Endothelial cell (in vitro differentiated cells): ENCODE data around the gene MAML2. TPM values are rescaled to one million over a fixed set of nuclear protein-coding genes. Genes with fewer than 3 reads are reported as not detected.

ENCODE experiments used
- DNase-seq: peaks from one replicate; pipeline ENCODE4 v3.0.0; 2021; ENCODE audit warnings: low spot score
- H3K27ac Mint-ChIP-seq: one replicate; pipeline ENCODE4 v1.8.0; 2021; ENCODE audit warnings: mixed read lengths, inconsistent platforms; ENCODE audit not compliant: unreplicated experiment
- H3K27me3 Mint-ChIP-seq: one replicate; pipeline ENCODE4 v1.8.0; 2021; ENCODE audit warnings: mild to moderate bottlenecking, moderate library complexity, mixed read lengths, inconsistent platforms; ENCODE audit not compliant: unreplicated experiment
- H3K36me3 Mint-ChIP-seq: one replicate; pipeline ENCODE4 v1.8.0; 2021; ENCODE audit warnings: mild to moderate bottlenecking, low read depth, mixed read lengths, inconsistent platforms; ENCODE audit not compliant: unreplicated experiment
- H3K4me1 Mint-ChIP-seq: one replicate; pipeline ENCODE4 v1.8.0; 2021; ENCODE audit warnings: mild to moderate bottlenecking, mixed read lengths, inconsistent platforms; ENCODE audit not compliant: unreplicated experiment
- H3K4me3 Mint-ChIP-seq: one replicate; pipeline ENCODE4 v1.8.0; 2021; ENCODE audit warnings: mild to moderate bottlenecking, mixed read lengths, inconsistent platforms; ENCODE audit not compliant: unreplicated experiment
- H3K9me3 Mint-ChIP-seq: one replicate; pipeline ENCODE4 v1.8.0; 2021; ENCODE audit warnings: mixed read lengths, inconsistent platforms; ENCODE audit not compliant: unreplicated experiment
- total RNA-seq: library from RNA; stranded (reverse); fragmentation: NEBNext Ultra II Directional; extraction: Animal tissue kit (Norgen Biotek cat#: 25700); gene quantifications from one replicate; pipeline ENCODE4 v1.2.1, GENCODE V29; 2021; ENCODE audit not compliant: unreplicated experiment
- TF ChIP-seq, protein P1 (sequence below): fragments of 200-600 bp; sonication (generic); IDR thresholded peaks from one replicate; pipeline ENCODE4 v1.5.0; 2021; ENCODE audit warnings: antibody characterized with exemption; ENCODE audit not compliant: unreplicated experiment

Gene MAML2
- total RNA-seq, 1 donor from 2014 or later: 6.2 TPM

DNA sequence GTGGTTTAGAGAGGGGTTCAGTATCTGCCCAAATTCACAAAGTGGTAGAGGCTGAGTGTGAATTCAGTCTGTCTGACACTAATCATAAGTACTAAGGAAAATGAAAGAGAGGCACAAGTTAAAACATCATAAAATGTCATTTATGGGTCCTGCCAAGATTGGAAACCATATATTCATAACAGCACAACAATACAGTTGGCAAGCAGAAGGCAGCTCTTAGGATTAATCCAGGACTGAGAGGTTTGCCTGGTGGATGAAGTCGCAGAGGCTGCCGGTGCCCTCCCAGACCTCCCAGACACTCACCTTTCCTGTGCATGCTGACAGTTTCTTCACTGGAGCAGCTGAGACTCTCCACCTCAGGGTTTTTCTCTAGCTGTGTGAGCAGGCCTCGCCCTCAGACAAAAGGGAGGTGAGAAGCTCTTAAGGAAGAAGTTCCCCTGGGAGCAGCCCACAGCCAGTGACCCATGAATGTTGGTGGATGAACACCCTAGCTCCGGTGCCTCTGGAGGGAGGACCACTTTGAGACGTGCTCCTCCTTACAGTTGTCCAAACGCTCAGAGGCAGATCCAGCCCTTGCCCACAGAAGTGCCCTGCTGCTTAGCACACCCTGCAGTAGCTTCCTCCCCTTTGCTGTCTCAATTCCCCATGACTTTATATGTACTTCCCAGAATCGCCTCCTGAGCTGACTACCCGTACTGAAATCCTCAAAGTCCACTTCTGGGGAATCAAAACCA lies 43.7 kb downstream of the MAML2 start:
- DNase-seq: no peak
- Mint-ChIP-seq H3K27me3 (no peaks in the 10 kb centered on the region), H3K27ac (no peak overlapping the region), H3K9me3 (no peaks in the 10 kb centered on the region), H3K4me1 (peaks cover 22% of the 10 kb centered on the region), H3K4me3 (no peak overlapping the region), H3K36me3 (peaks cover 3% of the 10 kb centered on the region)
- TF ChIP-seq, protein P1, sequence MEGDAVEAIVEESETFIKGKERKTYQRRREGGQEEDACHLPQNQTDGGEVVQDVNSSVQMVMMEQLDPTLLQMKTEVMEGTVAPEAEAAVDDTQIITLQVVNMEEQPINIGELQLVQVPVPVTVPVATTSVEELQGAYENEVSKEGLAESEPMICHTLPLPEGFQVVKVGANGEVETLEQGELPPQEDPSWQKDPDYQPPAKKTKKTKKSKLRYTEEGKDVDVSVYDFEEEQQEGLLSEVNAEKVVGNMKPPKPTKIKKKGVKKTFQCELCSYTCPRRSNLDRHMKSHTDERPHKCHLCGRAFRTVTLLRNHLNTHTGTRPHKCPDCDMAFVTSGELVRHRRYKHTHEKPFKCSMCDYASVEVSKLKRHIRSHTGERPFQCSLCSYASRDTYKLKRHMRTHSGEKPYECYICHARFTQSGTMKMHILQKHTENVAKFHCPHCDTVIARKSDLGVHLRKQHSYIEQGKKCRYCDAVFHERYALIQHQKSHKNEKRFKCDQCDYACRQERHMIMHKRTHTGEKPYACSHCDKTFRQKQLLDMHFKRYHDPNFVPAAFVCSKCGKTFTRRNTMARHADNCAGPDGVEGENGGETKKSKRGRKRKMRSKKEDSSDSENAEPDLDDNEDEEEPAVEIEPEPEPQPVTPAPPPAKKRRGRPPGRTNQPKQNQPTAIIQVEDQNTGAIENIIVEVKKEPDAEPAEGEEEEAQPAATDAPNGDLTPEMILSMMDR: no peak

DNA sequence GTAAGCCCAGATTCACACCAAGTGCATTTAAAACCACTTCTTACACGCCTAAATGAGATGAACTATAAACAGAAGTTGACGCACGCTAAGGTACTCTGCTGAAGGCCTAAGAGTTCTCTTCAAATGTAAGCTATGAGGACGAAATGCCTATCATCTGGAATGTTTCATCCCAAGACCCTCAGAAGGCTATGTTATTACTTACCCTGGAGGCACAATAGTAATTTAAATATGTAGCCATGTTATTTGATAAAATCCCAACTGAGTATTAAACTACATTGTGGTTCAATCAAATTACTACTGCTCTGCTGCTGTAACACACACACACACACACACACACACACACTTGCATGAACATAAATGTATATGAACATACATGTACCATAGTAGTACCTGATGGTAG lies 47.6 kb downstream of the MAML2 start:
- TF ChIP-seq, protein P1: no peak
- H3K4me3 Mint-ChIP-seq: no peak overlapping the region
- DNase-seq: no peak
- H3K27ac Mint-ChIP-seq: no peak overlapping the region
- H3K4me1 Mint-ChIP-seq: peaks cover 31% of the 10 kb centered on the region
- H3K27me3 Mint-ChIP-seq: no peaks in the 10 kb centered on the region
- H3K9me3 Mint-ChIP-seq: no peaks in the 10 kb centered on the region
- H3K36me3 Mint-ChIP-seq: peaks cover 3% of the 10 kb centered on the region

DNA sequence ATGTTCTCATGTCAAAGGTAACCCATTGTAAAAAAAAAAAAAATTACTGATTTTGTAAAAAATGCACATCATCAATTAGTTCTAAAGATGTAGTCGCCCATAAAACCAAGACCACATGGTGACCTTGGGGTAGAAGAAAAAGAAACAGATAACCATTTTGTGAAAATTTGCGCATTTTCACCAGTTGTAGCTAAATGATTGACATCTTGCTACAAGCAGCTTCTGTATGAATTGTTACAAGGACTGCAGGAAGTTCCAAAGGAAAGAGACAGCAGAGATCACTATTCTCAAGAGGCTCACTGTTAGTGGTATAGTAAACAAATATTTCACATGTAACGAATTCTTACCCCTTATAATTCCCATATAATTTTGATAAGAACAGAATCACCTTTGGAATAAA lies 48.7 kb downstream of the MAML2 start:
- Mint-ChIP-seq H3K4me3 (no peak overlapping the region), H3K27me3 (no peaks in the 10 kb centered on the region), H3K4me1 (peaks cover 23% of the 10 kb centered on the region), H3K27ac (no peak overlapping the region), H3K9me3 (no peaks in the 10 kb centered on the region), H3K36me3 (peaks cover 3% of the 10 kb centered on the region)
- TF ChIP-seq, protein P1: no peak
- no peak for DNase-seq

DNA sequence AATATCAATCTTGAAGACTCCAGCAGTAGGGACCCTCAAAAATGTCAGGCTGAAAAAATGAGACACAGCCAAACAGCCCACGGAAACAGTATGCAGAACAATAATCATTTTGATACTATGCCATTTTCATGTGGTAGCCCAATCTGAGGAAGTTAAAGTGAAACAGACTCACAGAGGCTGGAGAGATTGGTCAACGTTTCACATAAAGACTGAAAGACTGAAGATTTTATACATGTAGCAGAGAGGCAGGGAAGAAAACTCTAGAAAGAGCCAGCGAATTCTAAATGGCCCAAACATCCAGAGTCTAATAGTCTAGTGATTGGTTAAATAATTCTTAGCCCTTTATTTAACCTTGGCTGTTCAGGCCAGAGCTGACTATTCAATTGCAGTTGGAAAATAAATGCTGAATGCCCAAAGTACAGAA lies 49.4 kb downstream of the MAML2 start:
- Mint-ChIP-seq H3K27ac (peak overlapping the region; percentile 7), H3K27me3 (no peaks in the 10 kb centered on the region), H3K9me3 (no peaks in the 10 kb centered on the region), H3K36me3 (no peaks in the 10 kb centered on the region), H3K4me1 (peaks cover 21% of the 10 kb centered on the region), H3K4me3 (no peak overlapping the region)
- DNase-seq: no peak
- TF ChIP-seq, protein P1: no peak

DNA sequence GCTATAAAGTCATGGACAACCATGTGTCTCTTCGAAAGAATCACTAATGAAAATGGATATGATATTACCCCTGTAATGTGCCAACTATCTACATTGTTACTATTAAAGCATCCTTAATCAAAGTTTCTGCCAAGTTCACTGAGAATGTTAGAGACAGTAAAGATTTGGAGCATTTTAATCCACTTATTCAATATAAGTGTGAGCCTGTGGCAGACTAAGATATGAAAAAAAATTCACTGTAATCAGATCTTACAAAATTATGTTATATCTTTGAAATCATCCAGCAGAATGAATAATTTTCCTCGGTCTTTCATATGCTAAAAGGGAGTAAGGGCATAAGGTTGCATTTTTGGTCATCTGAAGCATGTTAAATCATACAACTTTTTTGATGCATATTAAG lies 49.9 kb downstream of the MAML2 start:
- Mint-ChIP-seq H3K4me1 (peaks cover 19% of the 10 kb centered on the region), H3K4me3 (no peak overlapping the region), H3K27me3 (no peaks in the 10 kb centered on the region), H3K9me3 (no peaks in the 10 kb centered on the region), H3K36me3 (no peaks in the 10 kb centered on the region), H3K27ac (no peak overlapping the region)
- TF ChIP-seq, protein P1: no peak
- no peak for DNase-seq
